ENCODE results near the gene HMX3. TPM values are rescaled to one million over a fixed set of nuclear protein-coding genes. Genes with fewer than 3 reads are reported as not detected.

The HMX3 gene
- total and polyA plus RNA-seq, 2 donors (not counting 3 experiments of a cell fraction or from before 2014, with no cell fraction given): not detected

DNA sequence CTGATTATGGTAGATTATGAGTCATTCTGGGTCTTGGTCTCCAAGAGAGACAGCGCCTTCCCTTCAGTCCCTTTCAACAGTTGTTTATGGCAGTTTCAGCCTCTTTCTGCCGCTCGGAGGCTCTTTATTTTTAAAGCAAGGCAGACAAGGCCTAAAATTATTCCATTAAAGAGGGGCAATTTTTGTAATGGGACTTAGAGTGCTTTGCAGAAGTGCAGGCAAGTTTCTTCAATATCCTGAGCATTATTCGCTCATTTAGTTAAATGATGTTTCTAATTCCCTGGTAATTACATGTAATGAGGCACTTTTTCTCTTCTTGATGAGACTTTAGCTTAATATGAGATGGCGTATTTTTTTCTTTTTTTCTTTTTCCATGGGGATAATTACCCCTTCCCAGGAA is 52.0 kb downstream of the HMX3 start:
- no peaks in the 10 kb centered on the region for H3K79me2 ChIP-seq (ENCODE audit: control insufficient read depth, insufficient read depth, low read length)
- H3K36me3 ChIP-seq (ENCODE audit: control insufficient read depth in 2 of 2, extremely low read depth in 1 of 2, insufficient read depth in 2 of 2, low read length in 2 of 2): peaks cover 0 to 2% of the 10 kb centered on the region in 2 experiments
- no peak overlapping the region for H2AFZ ChIP-seq (ENCODE audit: low read depth, low read length)
- DNase-seq (ENCODE audit: low read depth, low spot score) (no peak), FAIRE-seq (no peak)
- no peaks in the 10 kb centered on the region for H3K9me3 ChIP-seq (replicated peaks; ENCODE audit: control insufficient read depth, insufficient read depth, low read length)
- no peaks in the 10 kb centered on the region for H4K20me1 ChIP-seq (replicated peaks; ENCODE audit: control insufficient read depth, extremely low read depth, insufficient read depth, low read length)
- intact Hi-C loops (cut with micrococcal nuclease) (no loop called here), dilution Hi-C loops (cut with MboI; ENCODE audit: extremely low pct_ligation_motif_present, low sequenced_read_pairs) (no loop called here)
- H3K4me3 ChIP-seq (replicated peaks in 1 of 3; ENCODE audit: insufficient read depth in 1 of 3, low read depth in 1 of 3, low read length in 3 of 3): no peak overlapping the region
- no peak overlapping the region for H3K9ac ChIP-seq (replicated peaks; ENCODE audit: extremely low read depth, insufficient read depth, low read length)
- ChIA-PET POLR2A (no interaction called here), CTCF (no interaction called here)
- no peaks in the 10 kb centered on the region for H3K9me1 ChIP-seq (replicated peaks; ENCODE audit: control insufficient read depth, extremely low read depth, insufficient read depth, low read length)
- H3K4me2 ChIP-seq (ENCODE audit: insufficient read depth, low read length): no peak overlapping the region
- no peaks in the 10 kb centered on the region for H3K4me1 ChIP-seq (ENCODE audit: control insufficient read depth, extremely low read depth, insufficient read depth, low read length)
- TF ChIP-seq JUN (IDR thresholded peaks at IDR 0.05; ENCODE audit: borderline replicate concordance, insufficient read depth, insufficient read length, low read depth) (no peak), CTCF (IDR thresholded peaks at IDR 0.05; ENCODE audit: extremely low read depth in 1 of 2, insufficient read depth in 1 of 2, low read depth in 1 of 2, low read length in 2 of 2) (no peak), MYC (IDR thresholded peaks at IDR 0.05; ENCODE audit: low read depth, low read length) (no peak), GATA2 (IDR thresholded peaks at IDR 0.05; ENCODE audit: insufficient read depth, insufficient read length, low read depth, low read length) (no peak), MAX (IDR thresholded peaks at IDR 0.05; ENCODE audit: insufficient read depth, insufficient read length) (no peak), POLR2AphosphoS5 (IDR thresholded peaks at IDR 0.05; ENCODE audit: insufficient read depth, low read depth, low read length) (no peak), FOS (IDR thresholded peaks at IDR 0.05; ENCODE audit: borderline replicate concordance, insufficient read depth, low read length) (no peak), POLR2A (IDR thresholded peaks at IDR 0.05; ENCODE audit: low read depth, low read length) (no peak), EZH2 (IDR thresholded peaks at IDR 0.05; ENCODE audit: borderline replicate concordance, low read depth, low read length, severe bottlenecking) (no peak)
- H3K27ac ChIP-seq (ENCODE audit: insufficient read depth, low read depth, low read length): no peak overlapping the region
- no TSS peak for BruUV-seq (replicated peaks)
- H3K27me3 ChIP-seq (ENCODE audit: control insufficient read depth in 2 of 2, insufficient read depth in 2 of 2, low read length in 2 of 2): no peaks in the 10 kb centered on the region

Other genes starting within 250 kb of the HMX3 start
- gene FAM24A, start 225.4 kb upstream of the HMX3 start, total RNA-seq: not detected in 2 replicates
- not detected in 2 replicates for gene FAM24A, start 225.4 kb upstream of the HMX3 start, polyA plus RNA-seq
- 10.6 and 13.2 TPM in 2 replicates for gene C10orf88, start 181.7 kb upstream of the HMX3 start, total RNA-seq
- 2.5 and 3.6 TPM in 2 replicates for gene C10orf88, start 181.7 kb upstream of the HMX3 start, polyA plus RNA-seq
- gene PSTK, start 155.6 kb upstream of the HMX3 start, total RNA-seq: 1.6 and 2.7 TPM in 2 replicates
- 1.7 and 2.2 TPM in 2 replicates for gene PSTK, start 155.6 kb upstream of the HMX3 start, polyA plus RNA-seq
- gene IKZF5, start 127.2 kb upstream of the HMX3 start, total RNA-seq: 10.0 and 10.3 TPM in 2 replicates
- 4.5 and 7.1 TPM in 2 replicates for gene IKZF5, start 127.2 kb upstream of the HMX3 start, polyA plus RNA-seq
- gene ACADSB, start 127.0 kb upstream of the HMX3 start, total RNA-seq: 10.8 and 15.2 TPM in 2 replicates
- 2.6 and 3.1 TPM in 2 replicates for gene ACADSB, start 127.0 kb upstream of the HMX3 start, polyA plus RNA-seq
- not detected in 2 replicates for gene HMX2, start 12.2 kb downstream of the HMX3 start, total RNA-seq
- not detected in 2 replicates for gene HMX2, start 12.2 kb downstream of the HMX3 start, polyA plus RNA-seq
- 178 and 193 TPM in 2 replicates for gene BUB3, start 18.4 kb downstream of the HMX3 start, total RNA-seq
- gene BUB3, start 18.4 kb downstream of the HMX3 start, polyA plus RNA-seq: 128 and 156 TPM in 2 replicates